ENCODE measurements around the gene TCN2. TPM values are rescaled to one million over a fixed set of nuclear protein-coding genes. Genes with fewer than 3 reads are reported as not detected.
A peak's percentile ranks its signal among the peaks of the same experiment; 100 is the strongest.

TCN2 gene
- total and polyA plus RNA-seq, 10 of the 15 experiments (the other 5 are each of a cell fraction or from before 2014, with no cell fraction given): 5.4 to 21.8 (median 11.0) TPM

DNA sequence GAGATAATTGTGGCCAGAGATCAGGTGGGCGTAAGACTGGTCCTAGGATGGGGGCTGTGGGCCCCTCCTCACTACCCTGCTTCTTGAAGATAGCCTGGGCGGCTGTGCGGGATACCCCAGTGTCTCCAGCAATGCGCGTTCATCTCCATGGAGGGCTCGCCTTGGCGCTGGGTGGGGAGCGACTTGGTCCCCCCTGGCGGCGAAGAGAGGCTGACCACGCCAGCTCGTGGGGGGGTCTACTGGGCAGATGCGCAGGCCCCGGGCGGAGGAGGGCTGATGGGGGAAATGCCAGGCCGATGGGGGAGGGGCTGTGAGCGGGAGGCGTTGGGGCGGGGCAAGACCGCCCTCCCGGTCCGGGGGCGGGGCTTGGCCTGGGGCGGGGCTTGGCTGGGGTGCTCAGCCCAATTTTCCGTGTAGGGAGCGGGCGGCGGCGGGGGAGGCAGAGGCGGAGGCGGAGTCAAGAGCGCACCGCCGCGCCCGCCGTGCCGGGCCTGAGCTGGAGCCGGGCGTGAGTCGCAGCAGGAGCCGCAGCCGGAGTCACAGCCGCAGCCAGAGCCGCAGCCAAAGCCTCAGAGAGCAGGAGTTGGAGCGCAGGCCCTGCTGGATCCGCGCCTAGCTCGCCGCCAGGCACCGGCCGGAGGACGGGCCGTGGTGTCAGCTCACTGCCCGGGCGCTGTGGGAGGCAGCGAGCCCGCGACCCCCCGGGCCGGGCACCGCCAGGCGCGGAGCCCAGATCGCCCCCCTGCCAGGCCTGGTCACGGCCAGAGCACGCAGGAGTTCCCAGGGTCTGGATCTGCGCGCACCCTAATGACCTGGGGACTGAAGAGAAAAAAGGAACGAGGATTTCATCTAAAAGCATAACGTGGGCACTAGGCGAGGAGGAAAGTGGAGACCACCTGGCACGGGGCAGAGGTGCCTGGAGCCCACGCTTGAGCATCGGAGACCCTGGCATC, 28.6 kb downstream of the TCN2 start, which contains the start of gene SLC35E4 (continued):
- 0 out of 2 replicates have a peak, but pooled peaks have one; percentile 28 for TF ChIP-seq NRF1 (conservative IDR thresholded peaks at IDR 0.05; ENCODE audit: low read depth, low read length)
- no peak for TF ChIP-seq ZNF24 (IDR thresholded peaks at IDR 0.05)
- TF ChIP-seq GATAD2B (conservative IDR thresholded peaks at IDR 0.05; ENCODE audit: low read depth): peak; percentile 12
- peak; percentile 18; the same call in 1 of the 2 replicates for TF ChIP-seq RB1 (IDR thresholded peaks at IDR 0.05; ENCODE audit: borderline replicate concordance)
- 0 out of 2 replicates have a peak, but pooled peaks have one; percentile 4 for TF ChIP-seq RUNX3 (IDR thresholded peaks at IDR 0.05; ENCODE audit: low read length)
- peak; percentile 62 for TF ChIP-seq IKZF1 (conservative IDR thresholded peaks at IDR 0.05)
- TF ChIP-seq, protein P1, sequence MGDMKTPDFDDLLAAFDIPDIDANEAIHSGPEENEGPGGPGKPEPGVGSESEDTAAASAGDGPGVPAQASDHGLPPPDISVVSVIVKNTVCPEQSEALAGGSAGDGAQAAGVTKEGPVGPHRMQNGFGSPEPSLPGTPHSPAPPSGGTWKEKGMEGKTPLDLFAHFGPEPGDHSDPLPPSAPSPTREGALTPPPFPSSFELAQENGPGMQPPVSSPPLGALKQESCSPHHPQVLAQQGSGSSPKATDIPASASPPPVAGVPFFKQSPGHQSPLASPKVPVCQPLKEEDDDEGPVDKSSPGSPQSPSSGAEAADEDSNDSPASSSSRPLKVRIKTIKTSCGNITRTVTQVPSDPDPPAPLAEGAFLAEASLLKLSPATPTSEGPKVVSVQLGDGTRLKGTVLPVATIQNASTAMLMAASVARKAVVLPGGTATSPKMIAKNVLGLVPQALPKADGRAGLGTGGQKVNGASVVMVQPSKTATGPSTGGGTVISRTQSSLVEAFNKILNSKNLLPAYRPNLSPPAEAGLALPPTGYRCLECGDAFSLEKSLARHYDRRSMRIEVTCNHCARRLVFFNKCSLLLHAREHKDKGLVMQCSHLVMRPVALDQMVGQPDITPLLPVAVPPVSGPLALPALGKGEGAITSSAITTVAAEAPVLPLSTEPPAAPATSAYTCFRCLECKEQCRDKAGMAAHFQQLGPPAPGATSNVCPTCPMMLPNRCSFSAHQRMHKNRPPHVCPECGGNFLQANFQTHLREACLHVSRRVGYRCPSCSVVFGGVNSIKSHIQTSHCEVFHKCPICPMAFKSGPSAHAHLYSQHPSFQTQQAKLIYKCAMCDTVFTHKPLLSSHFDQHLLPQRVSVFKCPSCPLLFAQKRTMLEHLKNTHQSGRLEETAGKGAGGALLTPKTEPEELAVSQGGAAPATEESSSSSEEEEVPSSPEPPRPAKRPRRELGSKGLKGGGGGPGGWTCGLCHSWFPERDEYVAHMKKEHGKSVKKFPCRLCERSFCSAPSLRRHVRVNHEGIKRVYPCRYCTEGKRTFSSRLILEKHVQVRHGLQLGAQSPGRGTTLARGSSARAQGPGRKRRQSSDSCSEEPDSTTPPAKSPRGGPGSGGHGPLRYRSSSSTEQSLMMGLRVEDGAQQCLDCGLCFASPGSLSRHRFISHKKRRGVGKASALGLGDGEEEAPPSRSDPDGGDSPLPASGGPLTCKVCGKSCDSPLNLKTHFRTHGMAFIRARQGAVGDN (IDR thresholded peaks at IDR 0.05): no peak

All from GM12878 (cell line).